Measurements from ENCODE around the gene MATN4. TPM values are rescaled to one million over a fixed set of nuclear protein-coding genes. Genes with fewer than 3 reads are reported as not detected.

Gene MATN4
- total RNA-seq, 3 donors from 2014 or later (not counting 1 experiment from before 2014, with no cell fraction given) = not detected

- H3K9me3 Mint-ChIP-seq = no peaks in the 10 kb centered on the region
- TF ChIP-seq CTCF (IDR thresholded peaks at IDR 0.05) = no peak
- H3K4me1 Mint-ChIP-seq = no peaks in the 10 kb centered on the region
- H3K27me3 Mint-ChIP-seq (ENCODE audit: low read depth in 2 of 2) = peaks cover 26 to 39% of the 10 kb centered on the region in 2 donors
- intact Hi-C loops (cut with micrococcal nuclease) = no loop called here
- H3K27me3 ChIP-seq (ENCODE audit: control insufficient read depth, insufficient read depth, low read length) = peaks cover 5% of the 10 kb centered on the region
- no peaks in the 10 kb centered on the region for H3K4me1 ChIP-seq (ENCODE audit: control insufficient read depth, insufficient read depth, low read length)
- 54% methylated on average over 47 of the region's 47 CpGs for WGBS (ENCODE audit: insufficient coverage)
- H3K27ac ChIP-seq (ENCODE audit: low read length) = no peak overlapping the region
- H3K36me3 Mint-ChIP-seq = no peaks in the 10 kb centered on the region
- no peaks in the 10 kb centered on the region for H3K9me3 ChIP-seq (ENCODE audit: control insufficient read depth, insufficient read depth, low read length)
- H3K4me3 ChIP-seq (ENCODE audit: low read length) = no peak overlapping the region
- no peaks in the 10 kb centered on the region for H3K36me3 ChIP-seq (ENCODE audit: control insufficient read depth, insufficient read depth, low read length)
- H3K4me3 Mint-ChIP-seq = no peak overlapping the region
- DNase-seq (no peak), ATAC-seq (no peak)
- no peak overlapping the region for H3K27ac Mint-ChIP-seq
These were observed 4.3 kb downstream of the MATN4 start for GRCh38 chr20:45303586-45304463.

- peaks cover 5% of the 10 kb centered on the region for H3K27me3 ChIP-seq (ENCODE audit: control insufficient read depth, insufficient read depth, low read length)
- H3K36me3 Mint-ChIP-seq = no peaks in the 10 kb centered on the region
- ATAC-seq (no peak), DNase-seq (no peak)
- no peak overlapping the region for H3K27ac ChIP-seq (ENCODE audit: low read length)
- no peaks in the 10 kb centered on the region for H3K4me1 Mint-ChIP-seq
- intact Hi-C loops (cut with micrococcal nuclease) = no loop called here
- H3K4me3 ChIP-seq (ENCODE audit: low read length) = no peak overlapping the region
- no peak overlapping the region for H3K4me3 Mint-ChIP-seq
- TF ChIP-seq CTCF (IDR thresholded peaks at IDR 0.05) = no peak
- WGBS (ENCODE audit: insufficient coverage) = 84% methylated on average over 5 of the region's 5 CpGs
- peaks cover 21 to 37% of the 10 kb centered on the region in 2 donors for H3K27me3 Mint-ChIP-seq (ENCODE audit: low read depth in 2 of 2)
- no peaks in the 10 kb centered on the region for H3K36me3 ChIP-seq (ENCODE audit: control insufficient read depth, insufficient read depth, low read length)
- H3K27ac Mint-ChIP-seq = no peak overlapping the region
- H3K4me1 ChIP-seq (ENCODE audit: control insufficient read depth, insufficient read depth, low read length) = no peaks in the 10 kb centered on the region
- no peaks in the 10 kb centered on the region for H3K9me3 Mint-ChIP-seq
- H3K9me3 ChIP-seq (ENCODE audit: control insufficient read depth, insufficient read depth, low read length) = no peaks in the 10 kb centered on the region
These were observed 6.3 kb downstream of the MATN4 start for GRCh38 chr20:45301824-45302271.

GRCh38 chr20:45300961-45301360 is 7.1 kb downstream of the MATN4 start:
- H3K4me1 Mint-ChIP-seq = no peaks in the 10 kb centered on the region
- no peaks in the 10 kb centered on the region for H3K9me3 Mint-ChIP-seq
- 45% methylated on average over 4 of the region's 4 CpGs for WGBS (ENCODE audit: insufficient coverage)
- H3K9me3 ChIP-seq (ENCODE audit: control insufficient read depth, insufficient read depth, low read length) = no peaks in the 10 kb centered on the region
- H3K36me3 Mint-ChIP-seq = no peaks in the 10 kb centered on the region
- ATAC-seq (peak; percentile 56 to 77 (median 61)), DNase-seq (peak in 1 of 2 donors; percentile 42)
- peaks cover 25 to 43% of the 10 kb centered on the region in 2 donors for H3K27me3 Mint-ChIP-seq (ENCODE audit: low read depth in 2 of 2)
- no peak overlapping the region for H3K27ac Mint-ChIP-seq
- intact Hi-C loops (cut with micrococcal nuclease) = no loop called here
- H3K27ac ChIP-seq (ENCODE audit: low read length) = no peak overlapping the region
- no peaks in the 10 kb centered on the region for H3K36me3 ChIP-seq (ENCODE audit: control insufficient read depth, insufficient read depth, low read length)
- H3K4me3 Mint-ChIP-seq = no peak overlapping the region
- H3K4me1 ChIP-seq (ENCODE audit: control insufficient read depth, insufficient read depth, low read length) = no peaks in the 10 kb centered on the region
- H3K27me3 ChIP-seq (ENCODE audit: control insufficient read depth, insufficient read depth, low read length) = peaks cover under 1% of the 10 kb centered on the region
- no peak for TF ChIP-seq CTCF (IDR thresholded peaks at IDR 0.05)
- H3K4me3 ChIP-seq (ENCODE audit: low read length) = no peak overlapping the region
